GM12878 (cell line): Measurements from ENCODE around the gene CCDC170. TPM values are rescaled to one million over a fixed set of nuclear protein-coding genes. Genes with fewer than 3 reads are reported as not detected.

Experiments
- ATAC-seq: fragments of 200-7000 bp; cut with Tn5 transposase; 3 replicates; pipeline ENCODE4 v1.9.1; 2020; ENCODE audit warnings: mild to moderate bottlenecking, moderate library complexity
- BruUV-seq: library from RNA; stranded (reverse); fragments of 400-500 nt; replicated peaks from 2 replicates; lab custom pipeline; 2021; lab: Mats Ljungman, UMichigan
- CTCF ChIA-PET: fragments of 300-600 bp; sonication (Branson Sonifier 250); formaldehyde crosslinking; extraction: SDS; loops from one replicate; lab custom pipeline; 2021; ENCODE audit warnings: inconsistent platforms; lab: Yijun Ruan, JAX
- POLR2A ChIA-PET: fragments of 350-600 bp; formaldehyde crosslinking; extraction: SDS; loops from one replicate; lab custom pipeline; 2021; ENCODE audit warnings: inconsistent platforms; lab: Charles Lee
- RAD21 ChIA-PET: fragments of 300-600 bp; sonication (Branson Sonifier 250); formaldehyde crosslinking; loops from one replicate; lab custom pipeline; 2023; ENCODE audit warnings: antibody characterized with exemption; ENCODE audit not compliant: unreplicated experiment; lab: Charles Lee
- SMC1A ChIA-PET: fragments of 300-600 bp; sonication (Branson Sonifier 250); formaldehyde crosslinking; loops from one replicate; lab custom pipeline; 2023; ENCODE audit not compliant: unreplicated experiment, uncharacterized antibody; lab: Charles Lee
- DNase-seq: peaks from one replicate; pipeline ENCODE4 v3.0.0-alpha.2; 2011; ENCODE audit warnings: low read depth, low spot score
- FAIRE-seq: peaks from 3 replicates; lab custom pipeline; 2011; peaks lifted over from hg19 to GRCh38; lab: Jason Lieb, UNC
- H2AFZ ChIP-seq: 2 replicates; pipeline ENCODE4 v1.6.0; 2011; ENCODE audit warnings: low read depth, low read length, control low read depth; ENCODE audit not compliant: control insufficient read depth
- H3K27ac ChIP-seq: 2 replicates; pipeline ENCODE4 v1.5.1; 2011; ENCODE audit warnings: control low read depth; ENCODE audit not compliant: control insufficient read depth, insufficient read depth
- H3K27me3 ChIP-seq, 2 experiments: replicated peaks in 1 of 2; 2 replicates each; pipeline versions ENCODE4 v1.6.0 to v1.6.1; 2011; ENCODE audit warnings: low read length in 1 of 2; ENCODE audit not compliant: control insufficient read depth in 2 of 2, insufficient read depth in 2 of 2
- H3K36me3 ChIP-seq, 2 experiments: 2 replicates each; pipeline ENCODE4 v1.5.1; 2011; ENCODE audit warnings: low read length in 1 of 2; ENCODE audit not compliant: control insufficient read depth in 2 of 2, insufficient read depth in 2 of 2
- H3K4me1 ChIP-seq: 2 replicates; pipeline ENCODE4 v1.6.1; 2011; ENCODE audit warnings: mild to moderate bottlenecking, low read length, moderate library complexity, mixed read lengths; ENCODE audit not compliant: control insufficient read depth, insufficient read depth
- H3K4me2 ChIP-seq: 2 replicates; pipeline ENCODE4 v1.6.0; 2011; ENCODE audit warnings: control low read depth; ENCODE audit not compliant: control insufficient read depth, insufficient read depth
- H3K4me3 ChIP-seq: fragments of 200-600 bp; sonication (generic); 2 replicates; pipeline ENCODE4 v1.5.1; 2016
- H3K79me2 ChIP-seq: 2 replicates; pipeline ENCODE4 v1.6.0; 2011; ENCODE audit warnings: low read length; ENCODE audit not compliant: control insufficient read depth, insufficient read depth
- H3K9ac ChIP-seq: 2 replicates; pipeline ENCODE4 v1.8.0; 2011; ENCODE audit warnings: low read length, control low read depth, mixed read lengths; ENCODE audit not compliant: control insufficient read depth, insufficient read depth
- H3K9me3 ChIP-seq: replicated peaks from 3 replicates; pipeline ENCODE4 v1.5.1; 2011; ENCODE audit warnings: mild to moderate bottlenecking, low read length; ENCODE audit not compliant: control insufficient read depth, insufficient read depth
- H4K20me1 ChIP-seq: 2 replicates; pipeline ENCODE4 v1.6.0; 2011; ENCODE audit not compliant: control insufficient read depth, insufficient read depth
- BCL11A ChIP-seq: IDR thresholded peaks from 2 replicates; pipeline ENCODE4 v1.6.1; 2011; ENCODE audit warnings: low read depth, low read length
- E4F1 ChIP-seq: fragments of 450-650 bp; IDR thresholded peaks from 2 replicates; pipeline ENCODE4 v1.6.1; 2018; ENCODE audit warnings: borderline replicate concordance, mild to moderate bottlenecking; ENCODE audit not compliant: partially characterized antibody
- EED ChIP-seq: sonication (generic); IDR thresholded peaks from 2 replicates; pipeline ENCODE4 v1.6.1; 2016; ENCODE audit warnings: antibody characterized with exemption, low read depth
- EGR1 ChIP-seq, 2 experiments: IDR thresholded peaks; 1 replicate in 1 of 2; 2 replicates in 1 of 2; pipeline ENCODE4 v1.6.1; 2011 to 2012; ENCODE audit warnings: low read depth in 2 of 2, low read length in 2 of 2, borderline replicate concordance in 1 of 2, mild to moderate bottlenecking in 1 of 2, moderate library complexity in 1 of 2
- EZH2 ChIP-seq: IDR thresholded peaks from 2 replicates; pipeline ENCODE4 v1.6.1; 2012; ENCODE audit warnings: low read depth, mild to moderate bottlenecking, control low read depth, inconsistent platforms, low read length, borderline replicate concordance; ENCODE audit not compliant: control insufficient read depth
- GABPA ChIP-seq: IDR thresholded peaks from 2 replicates; pipeline ENCODE4 v1.6.1; 2014; ENCODE audit warnings: antibody characterized with exemption, low read depth, mild to moderate bottlenecking, inconsistent platforms
- GATAD2B ChIP-seq: fragments of 450-650 bp; conservative IDR thresholded peaks from 2 replicates; pipeline ENCODE4 v1.6.1; 2017; ENCODE audit warnings: low read depth, mild to moderate bottlenecking, moderate library complexity
- HDAC6 ChIP-seq: fragments of 200-600 bp; sonication (generic); IDR thresholded peaks from one replicate; pipeline ENCODE4 v1.8.0; 2017; ENCODE audit warnings: antibody characterized with exemption; ENCODE audit not compliant: unreplicated experiment
- IRF4 ChIP-seq: IDR thresholded peaks from 2 replicates; pipeline ENCODE4 v1.6.1; 2011; ENCODE audit warnings: low read depth, low read length
- LARP7 ChIP-seq: fragments of 450-650 bp; IDR thresholded peaks from 2 replicates; pipeline ENCODE4 v1.6.1; 2017; ENCODE audit warnings: mild to moderate bottlenecking
- MAX ChIP-seq: IDR thresholded peaks from 2 replicates; pipeline ENCODE4 v1.6.1; 2012; ENCODE audit warnings: low read depth, low read length, improper control_type of control experiment
- MLLT1 ChIP-seq: fragments of 450-650 bp; IDR thresholded peaks from 2 replicates; pipeline ENCODE4 v1.6.1; 2016; ENCODE audit warnings: mild to moderate bottlenecking
- PKNOX1 ChIP-seq: fragments of 450-650 bp; IDR thresholded peaks from 2 replicates; pipeline ENCODE4 v1.6.1; 2016; ENCODE audit warnings: mild to moderate bottlenecking
- POLR2AphosphoS2 ChIP-seq: IDR thresholded peaks from 2 replicates; pipeline ENCODE4 v1.6.1; 2011; ENCODE audit warnings: low read depth, mild to moderate bottlenecking, low read length, improper control_type of control experiment, moderate library complexity
- RELA ChIP-seq: fragments of 450-650 bp; IDR thresholded peaks from 2 replicates; pipeline ENCODE4 v1.8.0; 2014; ENCODE audit warnings: borderline replicate concordance; ENCODE audit not compliant: partially characterized antibody
- WGBS: methylation state at CpG from one replicate; pipeline ENCODE4 v1.1.6; 2016; ENCODE audit warnings: low lambda C conversion rate; ENCODE audit not compliant: insufficient replicate concordance, insufficient coverage; ENCODE audit errors: missing lambda C conversion rate; 5-methylcytosine and 5-hydroxymethylcytosine counted together
- in situ Hi-C: fragments of 300-500 bp; cut with MboI; formaldehyde crosslinking; loops from 9 replicates; pipeline ENCODE4 v1.14.3; 2018; ENCODE audit warnings: mixed read lengths
- intact Hi-C: fragments of 100-400 bp; cut with micrococcal nuclease; formaldehyde crosslinking; loops from one replicate; pipeline ENCODE4 v1.14.2; 2022; ENCODE audit not compliant: unreplicated experiment
- polyA plus RNA-seq, 11 experiments: library from polyadenylated mRNA; depleted of rRNA in 4 of 11; unstranded in 6 of 11; stranded (reverse) in 5 of 11; fragments of >200 nt; fragmentation: Nextera tagmentation in 4 of 11; fragmentation: Illumina TruSeq in 1 of 11; extraction: Ambion mirVana in 4 of 11; extraction: Trizol in 1 of 11; gene quantifications; 1 replicate in 1 of 11; 2 replicates in 10 of 11; pipeline versions ENCODE4 v1.2.1 to v1.2.3, GENCODE V29; 2011 to 2016; ENCODE audit warnings: inconsistent platforms in 2 of 11, missing spikeins in 2 of 11, low read depth in 1 of 11
- total RNA-seq, 4 experiments: library from RNA; depleted of rRNA in 3 of 4; stranded (reverse); fragments of >200 nt in 3 of 4; fragmentation: Illumina TruSeq in 1 of 4; extraction: Trizol in 1 of 4; gene quantifications; 2 replicates each; pipeline versions ENCODE4 v1.2.1 to v1.2.3, GENCODE V29; 2013 to 2021
- TF ChIP-seq, protein P1 (sequence below): IDR thresholded peaks from 2 replicates; pipeline ENCODE4 v1.6.1; 2011; ENCODE audit warnings: borderline replicate concordance, low read depth, mild to moderate bottlenecking, moderate library complexity, mixed read lengths, low read length; ENCODE audit not compliant: insufficient read depth; ENCODE audit errors: extremely low read length

Gene CCDC170
- total and polyA plus RNA-seq, 10 of the 15 experiments (the other 5 are each of a cell fraction or from before 2014, with no cell fraction given): not detected

DNA sequence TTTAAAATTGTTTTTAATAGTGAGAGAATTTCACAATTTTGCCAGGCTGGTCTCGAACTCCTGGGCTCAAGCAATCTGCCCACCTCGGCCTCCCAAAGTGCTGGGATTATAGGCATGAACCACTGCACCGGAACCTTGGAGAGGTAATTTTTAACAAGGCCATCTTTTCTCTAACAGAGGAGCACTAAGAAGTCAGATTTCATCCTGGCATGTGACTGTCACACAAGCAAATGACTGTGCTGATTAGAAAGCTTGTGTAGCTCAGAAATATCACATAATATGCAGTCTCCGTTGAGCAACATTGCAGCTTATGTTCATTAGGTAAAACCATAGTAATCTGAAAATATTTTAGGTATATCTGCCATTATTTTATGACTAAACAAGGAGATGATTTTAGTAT lies 156.0 kb downstream of the CCDC170 start (continued):
- TF ChIP-seq E4F1: no peak
- TF ChIP-seq EED: no peak
- no peak for TF ChIP-seq EZH2

- H3K9me3 ChIP-seq: no peaks in the 10 kb centered on the region
- ChIA-PET POLR2A (no interaction called here), RAD21 (no interaction called here), CTCF (interaction anchor here (0.6 to 1.1 kb wide), 5 partner anchors 24 to 991 kb away, joined by 3 to 4 read pairs (median 3); no protein-coding TSS in a partner anchor), SMC1A (interaction anchor here (0.6 to 0.7 kb wide), 2 partner anchors 48 to 416 kb away, joined by 3 to 7 read pairs; no protein-coding TSS in a partner anchor)
- H3K27ac ChIP-seq: no peak overlapping the region
- H4K20me1 ChIP-seq: no peaks in the 10 kb centered on the region
- no peak overlapping the region for H3K4me2 ChIP-seq
- intact Hi-C loops (no loop called here), in situ Hi-C loops (no loop called here)
- DNase-seq: no peak
- H3K9ac ChIP-seq: no peak overlapping the region
- H2AFZ ChIP-seq: no peak overlapping the region
- no TSS peak for BruUV-seq
- no peak for FAIRE-seq
- no peaks in the 10 kb centered on the region for H3K79me2 ChIP-seq
- H3K27me3 ChIP-seq: no peaks in the 10 kb centered on the region; a peak in 1 of 4 replicates
- no peak for ATAC-seq
- H3K36me3 ChIP-seq: no peaks in the 10 kb centered on the region
- no peaks in the 10 kb centered on the region for H3K4me1 ChIP-seq
- H3K4me3 ChIP-seq: no peak overlapping the region
- 58% methylated on average over 3 of the region's 3 CpGs for WGBS
- TF ChIP-seq MAX (no peak), GABPA (no peak), GATAD2B (no peak), POLR2AphosphoS2 (no peak), RELA (no peak), EGR1 (IDR thresholded peaks at IDR 0.05; ENCODE audit: borderline replicate concordance in 1 of 2, low read depth in 2 of 2, low read length in 2 of 2) (no peak), BCL11A (no peak), IRF4 (no peak), HDAC6 (no peak), PKNOX1 (no peak), MLLT1 (no peak), LARP7 (no peak)
- TF ChIP-seq, protein P1, sequence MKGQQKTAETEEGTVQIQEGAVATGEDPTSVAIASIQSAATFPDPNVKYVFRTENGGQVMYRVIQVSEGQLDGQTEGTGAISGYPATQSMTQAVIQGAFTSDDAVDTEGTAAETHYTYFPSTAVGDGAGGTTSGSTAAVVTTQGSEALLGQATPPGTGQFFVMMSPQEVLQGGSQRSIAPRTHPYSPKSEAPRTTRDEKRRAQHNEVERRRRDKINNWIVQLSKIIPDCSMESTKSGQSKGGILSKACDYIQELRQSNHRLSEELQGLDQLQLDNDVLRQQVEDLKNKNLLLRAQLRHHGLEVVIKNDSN: no peak
Measured at GRCh38 chr6:151651639-151652038, 157.8 kb downstream of the CCDC170 start.
